ENCODE results near the gene HBM. TPM values are rescaled to one million over a fixed set of nuclear protein-coding genes. Genes with fewer than 3 reads are reported as not detected.
"Not testable (repeated sequence)": the region's sequence is repeated elsewhere in the genome, so short reads cannot be mapped to it uniquely, and the experiment has no call there.

HBM gene
- total RNA-seq, 1 donor = 1.3 TPM

GRCh38 chr16:180681-181564 is 15.1 kb downstream of the HBM start:
- DNase-seq (ENCODE audit: low read depth in 2 of 3, low spot score in 2 of 3) = peak; percentile 80 to 82 (median 81)

GRCh38 chr16:181565-182021 is 15.8 kb downstream of the HBM start:
- peak in 1 of 3 donors; percentile 24 for DNase-seq (ENCODE audit: low read depth in 2 of 3, low spot score in 2 of 3)

GRCh38 chr16:183005-183404 is 17.2 kb downstream of the HBM start:
- DNase-seq (ENCODE audit: low read depth in 2 of 3, low spot score in 2 of 3) = no peak

- DNase-seq (ENCODE audit: low read depth in 2 of 3, low spot score in 2 of 3) = no peak
These were observed 19.4 kb downstream of the HBM start for GRCh38 chr16:185213-185612.

GRCh38 chr16:185691-186090 is 19.9 kb downstream of the HBM start:
- no peak for DNase-seq (ENCODE audit: low read depth in 2 of 3, low spot score in 2 of 3)

- no peak for DNase-seq (ENCODE audit: low read depth in 2 of 3, low spot score in 2 of 3)
These were observed 21.6 kb downstream of the HBM start for GRCh38 chr16:187330-187729.

GRCh38 chr16:188674-189073 is 22.9 kb downstream of the HBM start:
- DNase-seq (ENCODE audit: low read depth in 2 of 3, low spot score in 2 of 3) = peak in 1 of 3 donors; percentile 32

- DNase-seq (ENCODE audit: low read depth in 2 of 3, low spot score in 2 of 3) = no peak
These were observed 23.9 kb downstream of the HBM start for GRCh38 chr16:189604-190186.

- DNase-seq (ENCODE audit: low read depth in 2 of 3, low spot score in 2 of 3) = no peak
These were observed 26.1 kb downstream of the HBM start for GRCh38 chr16:191831-192230.

GRCh38 chr16:192686-193085 is 26.9 kb downstream of the HBM start:
- DNase-seq (ENCODE audit: low read depth in 2 of 3, low spot score in 2 of 3) = no peak

GRCh38 chr16:193441-193840 is 27.7 kb downstream of the HBM start:
- DNase-seq (ENCODE audit: low read depth in 2 of 3, low spot score in 2 of 3) = no peak

GRCh38 chr16:194516-194915 is 28.7 kb downstream of the HBM start:
- DNase-seq (ENCODE audit: low read depth in 2 of 3, low spot score in 2 of 3) = no peak

- no peak for DNase-seq (ENCODE audit: low read depth in 2 of 3, low spot score in 2 of 3)
These were observed 34.6 kb downstream of the HBM start for GRCh38 chr16:200388-200787.

GRCh38 chr16:203246-203645 is 37.5 kb downstream of the HBM start:
- no peak for DNase-seq (ENCODE audit: low read depth in 2 of 3, low spot score in 2 of 3)

GRCh38 chr16:204046-204445 is 38.3 kb downstream of the HBM start:
- not testable (repeated sequence) for DNase-seq (ENCODE audit: low read depth in 2 of 3, low spot score in 2 of 3)

- not testable (repeated sequence) for DNase-seq (ENCODE audit: low read depth in 2 of 3, low spot score in 2 of 3)
These were observed 43.6 kb downstream of the HBM start for GRCh38 chr16:209359-209758.

GRCh38 chr16:211631-212180 is 45.9 kb downstream of the HBM start:
- DNase-seq (ENCODE audit: low read depth in 2 of 3, low spot score in 2 of 3) = not testable (repeated sequence)

- DNase-seq (ENCODE audit: low read depth in 2 of 3, low spot score in 2 of 3) = no peak
These were observed 47.2 kb downstream of the HBM start for GRCh38 chr16:212999-213398.

All from hematopoietic multipotent progenitor cell (in vitro differentiated cells).